RWPE2 (cell line): Measurements from ENCODE around the gene DGKZ.

Experiments used
- ATAC-seq: fragments of 200-7000 bp; cut with Tn5 transposase; 3 replicates; pipeline ENCODE4 v1.9.1; 2021; ENCODE audit warnings: low read depth
- DNase-seq: peaks from one replicate; pipeline ENCODE4 v3.0.0-alpha.2; 2020; ENCODE audit warnings: low spot score
- H3K27ac ChIP-seq: fragments of 450-650 bp; 2 replicates; pipeline ENCODE4 v1.5.1; 2017; ENCODE audit warnings: mild to moderate bottlenecking; ENCODE audit not compliant: poor library complexity, severe bottlenecking
- H3K27me3 ChIP-seq: fragments of 250-450 bp; sonication (Bioruptor Pico); 2 replicates; pipeline ENCODE4 v1.5.1; 2021; ENCODE audit warnings: mild to moderate bottlenecking, moderate library complexity; ENCODE audit not compliant: insufficient read depth, poor library complexity, severe bottlenecking
- H3K36me3 ChIP-seq: fragments of 250-450 bp; sonication (Bioruptor Pico); 2 replicates; pipeline ENCODE4 v1.5.1; 2020; ENCODE audit warnings: low read depth, mild to moderate bottlenecking, moderate library complexity
- H3K4me1 ChIP-seq: fragments of 250-450 bp; sonication (Bioruptor Pico); 2 replicates; pipeline ENCODE4 v1.5.1; 2021; ENCODE audit warnings: mild to moderate bottlenecking, moderate library complexity; ENCODE audit not compliant: insufficient read depth, poor library complexity, severe bottlenecking
- H3K4me3 ChIP-seq: fragments of 250-450 bp; sonication (Bioruptor Pico); 2 replicates; pipeline ENCODE4 v1.5.1; 2021; ENCODE audit warnings: mild to moderate bottlenecking, moderate library complexity; ENCODE audit not compliant: severe bottlenecking
- H3K9me3 ChIP-seq: fragments of 250-450 bp; sonication (Bioruptor Pico); 2 replicates; pipeline ENCODE4 v1.5.1; 2021; ENCODE audit warnings: mild to moderate bottlenecking, moderate library complexity; ENCODE audit not compliant: severe bottlenecking
- CTCF ChIP-seq: fragments of 450-650 bp; IDR thresholded peaks from one replicate; pipeline ENCODE4 v1.5.1; 2017; ENCODE audit warnings: mild to moderate bottlenecking, moderate library complexity; ENCODE audit not compliant: poor library complexity, severe bottlenecking

The DGKZ gene

GRCh38 chr11:46373787-46374740 is 26.8 kb downstream of the DGKZ start:
- peaks cover 21% of the 10 kb centered on the region for H3K36me3 ChIP-seq
- H3K9me3 ChIP-seq: no peaks in the 10 kb centered on the region
- no peaks in the 10 kb centered on the region for H3K4me1 ChIP-seq
- H3K27me3 ChIP-seq: no peaks in the 10 kb centered on the region
- ATAC-seq: no peak
- no peak overlapping the region for H3K27ac ChIP-seq
- no peak overlapping the region for H3K4me3 ChIP-seq
- DNase-seq: no peak
- no peak for TF ChIP-seq CTCF

- Histone ChIP-seq H3K27ac (no peak overlapping the region), H3K9me3 (no peaks in the 10 kb centered on the region), H3K4me1 (no peaks in the 10 kb centered on the region), H3K27me3 (no peaks in the 10 kb centered on the region), H3K4me3 (no peak overlapping the region), H3K36me3 (peaks cover 17% of the 10 kb centered on the region)
- TF ChIP-seq CTCF: no peak
- ATAC-seq (no peak), DNase-seq (no peak)
These were observed 27.6 kb downstream of the DGKZ start for GRCh38 chr11:46374815-46375214.

- Histone ChIP-seq H3K4me1 (no peaks in the 10 kb centered on the region), H3K27me3 (no peaks in the 10 kb centered on the region), H3K36me3 (peaks cover 11% of the 10 kb centered on the region), H3K27ac (no peak overlapping the region), H3K4me3 (no peak overlapping the region), H3K9me3 (no peaks in the 10 kb centered on the region)
- no peak for TF ChIP-seq CTCF
- DNase-seq (no peak), ATAC-seq (no peak)
These were observed 28.3 kb downstream of the DGKZ start for GRCh38 chr11:46375392-46376101.

- ATAC-seq (no peak), DNase-seq (no peak)
- Histone ChIP-seq H3K36me3 (peaks cover 11% of the 10 kb centered on the region), H3K4me3 (no peak overlapping the region), H3K4me1 (no peaks in the 10 kb centered on the region), H3K27ac (no peak overlapping the region), H3K9me3 (no peaks in the 10 kb centered on the region), H3K27me3 (no peaks in the 10 kb centered on the region)
- TF ChIP-seq CTCF: no peak
These were observed 29.2 kb downstream of the DGKZ start for GRCh38 chr11:46376258-46377050.
